ENCODE measurements around the gene ZBTB7C. TPM values are rescaled to one million over a fixed set of nuclear protein-coding genes. Genes with fewer than 3 reads are reported as not detected.

ZBTB7C gene
- polyA plus RNA-seq, 1 donor = 1.7 TPM

GRCh38 chr18:47978141-47978540, 431.0 kb downstream of the ZBTB7C start:
- Histone ChIP-seq H3K36me3 (ENCODE audit: control insufficient read depth, insufficient read depth, low read length) (no peaks in the 10 kb centered on the region), H3K27ac (ENCODE audit: low read length) (no peak overlapping the region), H3K27me3 (ENCODE audit: control insufficient read depth, insufficient read depth, low read length) (peaks cover 11% of the 10 kb centered on the region), H3K9me3 (ENCODE audit: control insufficient read depth, low read depth, low read length) (no peaks in the 10 kb centered on the region), H3K4me1 (ENCODE audit: control insufficient read depth, insufficient read depth, low read length) (no peaks in the 10 kb centered on the region), H3K4me3 (ENCODE audit: low read length) (no peak overlapping the region)
- no peak for DNase-seq
- WGBS (ENCODE audit: insufficient coverage, low lambda C conversion rate) = no CpG with 5 or more reads among the region's 2 CpGs

Other genes starting within 250 kb of the ZBTB7C start
- 15.0 TPM for gene CTIF, start 129.6 kb upstream of the ZBTB7C start, polyA plus RNA-seq

Data from large intestine (tissue), 3 donors.